Astrocyte of the cerebellum (primary cell): ENCODE results near the gene TENM4.

Experiments
- DNase-seq: peaks from one replicate; pipeline ENCODE4 v3.0.0-alpha.2; 2011; ENCODE audit warnings: low read depth
- H3K4me3 ChIP-seq: 2 replicates; pipeline ENCODE4 v1.5.1; 2011; ENCODE audit warnings: mild to moderate bottlenecking, low read depth, low read length, moderate library complexity
- in situ Hi-C: cut with HindIII; loops from 2 replicates; pipeline ENCODE4 v1.10.0; 2017; ENCODE audit warnings: low sequenced_read_pairs
- TF ChIP-seq, protein P1 (sequence below): IDR thresholded peaks from 2 replicates; pipeline ENCODE4 v1.5.1; 2012; ENCODE audit warnings: low read length, low read depth, moderate library complexity, mild to moderate bottlenecking; ENCODE audit errors: missing control alignments

The TENM4 gene

DNA sequence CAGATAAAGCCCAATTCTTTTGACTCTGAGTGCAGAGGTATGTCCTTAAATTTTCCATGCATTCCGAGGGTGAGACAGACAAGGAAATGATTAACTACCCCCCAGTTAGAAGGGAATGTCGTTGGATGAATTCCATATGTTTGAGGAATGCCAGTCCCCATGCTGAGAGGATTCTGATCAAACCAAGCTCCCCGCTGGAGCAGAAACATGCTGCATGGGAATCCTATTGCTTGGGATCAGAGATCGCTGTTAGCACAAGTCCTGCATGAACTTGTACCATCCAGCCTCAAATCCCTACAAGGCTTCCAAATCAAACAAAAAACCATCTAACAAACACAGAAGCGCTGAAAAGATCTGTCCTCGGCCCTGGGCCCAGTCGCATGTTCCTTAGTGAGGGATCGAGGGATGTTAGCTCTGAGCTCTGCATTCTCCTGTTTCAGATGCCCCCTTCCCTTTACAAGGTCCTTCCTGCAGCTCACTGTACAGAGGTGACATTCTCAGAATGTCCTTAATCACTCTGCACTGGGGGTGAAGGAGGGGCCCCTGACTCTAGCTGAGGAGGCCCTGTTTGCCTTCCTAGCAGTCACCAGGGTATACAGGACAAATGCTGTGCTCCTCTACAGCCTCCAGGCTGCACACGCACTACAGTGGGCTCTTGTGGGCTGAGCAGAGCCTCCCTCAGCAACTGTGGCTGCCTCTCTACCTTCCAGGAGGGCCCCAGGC is 353.4 kb downstream of the TENM4 start:
- TF ChIP-seq, protein P1, sequence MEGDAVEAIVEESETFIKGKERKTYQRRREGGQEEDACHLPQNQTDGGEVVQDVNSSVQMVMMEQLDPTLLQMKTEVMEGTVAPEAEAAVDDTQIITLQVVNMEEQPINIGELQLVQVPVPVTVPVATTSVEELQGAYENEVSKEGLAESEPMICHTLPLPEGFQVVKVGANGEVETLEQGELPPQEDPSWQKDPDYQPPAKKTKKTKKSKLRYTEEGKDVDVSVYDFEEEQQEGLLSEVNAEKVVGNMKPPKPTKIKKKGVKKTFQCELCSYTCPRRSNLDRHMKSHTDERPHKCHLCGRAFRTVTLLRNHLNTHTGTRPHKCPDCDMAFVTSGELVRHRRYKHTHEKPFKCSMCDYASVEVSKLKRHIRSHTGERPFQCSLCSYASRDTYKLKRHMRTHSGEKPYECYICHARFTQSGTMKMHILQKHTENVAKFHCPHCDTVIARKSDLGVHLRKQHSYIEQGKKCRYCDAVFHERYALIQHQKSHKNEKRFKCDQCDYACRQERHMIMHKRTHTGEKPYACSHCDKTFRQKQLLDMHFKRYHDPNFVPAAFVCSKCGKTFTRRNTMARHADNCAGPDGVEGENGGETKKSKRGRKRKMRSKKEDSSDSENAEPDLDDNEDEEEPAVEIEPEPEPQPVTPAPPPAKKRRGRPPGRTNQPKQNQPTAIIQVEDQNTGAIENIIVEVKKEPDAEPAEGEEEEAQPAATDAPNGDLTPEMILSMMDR: no peak
- no peak overlapping the region for H3K4me3 ChIP-seq
- in situ Hi-C loops: no loop called here
- DNase-seq: peak; percentile 85

DNA sequence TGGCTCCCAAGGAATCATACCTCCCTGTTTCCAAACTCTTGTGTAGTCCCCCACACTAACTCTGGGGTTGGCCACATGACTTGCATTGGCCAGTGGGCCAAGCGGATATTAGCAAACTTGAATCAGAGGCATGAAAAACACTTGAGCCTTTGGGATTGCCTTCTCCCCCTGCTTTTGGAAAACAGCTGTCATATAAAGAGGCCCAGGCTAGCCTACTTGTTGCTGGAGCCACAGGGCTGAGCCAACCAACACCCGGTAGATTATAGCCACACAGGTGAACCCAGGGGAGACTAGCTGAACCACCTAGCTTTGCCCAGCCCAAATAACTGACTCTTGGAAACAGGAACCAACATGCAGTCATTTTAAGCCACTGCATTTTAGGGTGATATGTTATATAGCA is 354.8 kb downstream of the TENM4 start:
- no peak for DNase-seq
- TF ChIP-seq, protein P1: no peak
- in situ Hi-C loops: no loop called here
- H3K4me3 ChIP-seq: no peak overlapping the region

GRCh38 chr11:79084382-79084781 is 356.4 kb downstream of the TENM4 start:
- no peak overlapping the region for H3K4me3 ChIP-seq
- TF ChIP-seq, protein P1: no peak
- in situ Hi-C loops: no loop called here
- DNase-seq: no peak

- no peak overlapping the region for H3K4me3 ChIP-seq
- in situ Hi-C loops: no loop called here
- TF ChIP-seq, protein P1: no peak
- no peak for DNase-seq
Measured at GRCh38 chr11:79083352-79083751, 357.5 kb downstream of the TENM4 start.

GRCh38 chr11:79082907-79083306 is 357.9 kb downstream of the TENM4 start:
- in situ Hi-C loops: no loop called here
- TF ChIP-seq, protein P1: no peak
- H3K4me3 ChIP-seq: no peak overlapping the region
- DNase-seq: no peak

- TF ChIP-seq, protein P1: no peak
- in situ Hi-C loops: no loop called here
- H3K4me3 ChIP-seq: no peak overlapping the region
- DNase-seq: no peak
Measured at GRCh38 chr11:79082280-79082679, 358.6 kb downstream of the TENM4 start.
